H9 (cell line): ENCODE measurements around the gene MISP. TPM values are rescaled to one million over a fixed set of nuclear protein-coding genes. Genes with fewer than 3 reads are reported as not detected.

Source experiments
- DNase-seq: peaks from one replicate; pipeline ENCODE4 v3.0.0-alpha.2; 2017
- H2AFZ ChIP-seq: one replicate; pipeline ENCODE4 v1.6.1; 2013; ENCODE audit warnings: mild to moderate bottlenecking, low read length, control low read depth, moderate library complexity
- H2AK5ac ChIP-seq: 2 replicates; pipeline ENCODE4 v1.6.1; 2013; ENCODE audit warnings: low read length, control low read depth, mixed read lengths; ENCODE audit not compliant: insufficient read length
- H2BK120ac ChIP-seq: one replicate; pipeline ENCODE4 v1.6.1; 2013; ENCODE audit warnings: low read depth, mild to moderate bottlenecking, low read length, control low read depth, inconsistent platforms; ENCODE audit not compliant: poor library complexity, severe bottlenecking
- H2BK12ac ChIP-seq: 2 replicates; pipeline ENCODE4 v1.6.1; 2013; ENCODE audit warnings: low read length, control low read depth, mixed read lengths, low read depth; ENCODE audit not compliant: insufficient read length
- H2BK15ac ChIP-seq: 2 replicates; pipeline ENCODE4 v1.6.1; 2013; ENCODE audit warnings: low read depth, low read length, control low read depth
- H2BK20ac ChIP-seq: one replicate; pipeline ENCODE4 v1.6.1; 2013; ENCODE audit warnings: low read depth, mild to moderate bottlenecking, low read length, control low read depth, inconsistent platforms; ENCODE audit not compliant: poor library complexity, severe bottlenecking
- H2BK5ac ChIP-seq: 2 replicates; pipeline ENCODE4 v1.6.1; 2013; ENCODE audit warnings: low read length, control low read depth, mixed read lengths; ENCODE audit not compliant: insufficient read length
- H3K14ac ChIP-seq: 2 replicates; pipeline ENCODE4 v1.6.1; 2013; ENCODE audit warnings: low read length, control low read depth; ENCODE audit not compliant: insufficient read depth
- H3K18ac ChIP-seq: 2 replicates; pipeline ENCODE4 v1.6.1; 2013; ENCODE audit warnings: low read depth, mild to moderate bottlenecking, mixed read lengths, low read length, control low read depth; ENCODE audit not compliant: insufficient read length
- H3K23ac ChIP-seq: 2 replicates; pipeline ENCODE4 v1.6.1; 2013; ENCODE audit warnings: low read length, control low read depth, mixed read lengths, low read depth; ENCODE audit not compliant: insufficient read length
- H3K23me2 ChIP-seq: 2 replicates; pipeline ENCODE4 v1.6.1; 2013; ENCODE audit warnings: low read depth, mild to moderate bottlenecking, mixed read lengths, low read length, control low read depth; ENCODE audit not compliant: insufficient read length, poor library complexity, severe bottlenecking
- H3K27ac ChIP-seq: 2 replicates; pipeline ENCODE4 v1.5.1; 2013; ENCODE audit warnings: low read length, control low read depth, mixed read lengths, low read depth; ENCODE audit not compliant: insufficient read length
- H3K27me3 ChIP-seq: 2 replicates; pipeline ENCODE4 v1.6.1; 2013; ENCODE audit warnings: low read length, control low read depth, inconsistent platforms; ENCODE audit not compliant: insufficient read depth
- H3K4ac ChIP-seq: 2 replicates; pipeline ENCODE4 v1.6.1; 2013; ENCODE audit warnings: low read depth, mild to moderate bottlenecking, control low read depth, inconsistent platforms, low read length, moderate library complexity
- H3K4me1 ChIP-seq: 2 replicates; pipeline ENCODE4 v1.6.1; 2013; ENCODE audit warnings: low read length, control low read depth, inconsistent platforms; ENCODE audit not compliant: insufficient read depth
- H3K4me2 ChIP-seq: 2 replicates; pipeline ENCODE4 v1.6.1; 2013; ENCODE audit warnings: low read length, control low read depth, mixed read lengths; ENCODE audit not compliant: insufficient read length, insufficient read depth
- H3K56ac ChIP-seq: 2 replicates; pipeline ENCODE4 v1.6.1; 2013; ENCODE audit warnings: low read depth, mild to moderate bottlenecking, mixed read lengths, low read length, control low read depth; ENCODE audit not compliant: insufficient read length
- H3K79me1 ChIP-seq: 2 replicates; pipeline ENCODE4 v1.6.1; 2013; ENCODE audit warnings: low read depth, mild to moderate bottlenecking, moderate library complexity, low read length, control low read depth, inconsistent platforms; ENCODE audit not compliant: insufficient read depth, poor library complexity, severe bottlenecking
- H3K79me2 ChIP-seq: 2 replicates; pipeline ENCODE4 v1.6.1; 2013; ENCODE audit warnings: low read length, control low read depth, inconsistent platforms; ENCODE audit not compliant: insufficient read depth
- H3K9ac ChIP-seq: 2 replicates; pipeline ENCODE4 v1.6.1; 2013; ENCODE audit warnings: low read length, control low read depth, mixed read lengths; ENCODE audit not compliant: insufficient read length; ENCODE audit errors: extremely low read depth
- H3K9me3 ChIP-seq: one replicate; pipeline ENCODE4 v1.6.1; 2013; ENCODE audit warnings: low read depth, low read length, inconsistent platforms; ENCODE audit not compliant: control insufficient read depth
- H3T11ph ChIP-seq: one replicate; pipeline ENCODE4 v1.6.1; 2013; ENCODE audit warnings: mild to moderate bottlenecking, low read length, control low read depth, inconsistent platforms
- H4K20me1 ChIP-seq: one replicate; pipeline ENCODE4 v1.6.1; 2013; ENCODE audit not compliant: control insufficient read depth, insufficient read length, insufficient read depth
- H4K5ac ChIP-seq: 2 replicates; pipeline ENCODE4 v1.6.1; 2013; ENCODE audit warnings: low read depth, mild to moderate bottlenecking, mixed read lengths, low read length, control low read depth; ENCODE audit not compliant: insufficient read length
- H4K8ac ChIP-seq: replicated peaks from 2 replicates; pipeline ENCODE4 v1.6.1; 2013; ENCODE audit warnings: low read length, control low read depth, mixed read lengths, low read depth; ENCODE audit not compliant: insufficient read length
- H4K91ac ChIP-seq: 2 replicates; pipeline ENCODE4 v1.6.1; 2013; ENCODE audit warnings: low read depth, mild to moderate bottlenecking, moderate library complexity, mixed read lengths, low read length, control low read depth; ENCODE audit not compliant: insufficient read length
- H3K27ac Mint-ChIP-seq, 3 experiments: 2 replicates in 2 of 3; 3 replicates in 1 of 3; pipeline ENCODE4 v1.8.0; 2020 to 2021; ENCODE audit warnings: mixed read lengths in 3 of 3, mild to moderate bottlenecking in 1 of 3, moderate library complexity in 1 of 3
- H3K27me3 Mint-ChIP-seq: 2 replicates; pipeline ENCODE4 v1.8.0; 2021; ENCODE audit warnings: low read depth, mild to moderate bottlenecking, moderate library complexity, mixed read lengths
- H3K36me3 Mint-ChIP-seq, 3 experiments: 2 replicates in 2 of 3; 3 replicates in 1 of 3; pipeline ENCODE4 v1.8.0; 2020 to 2021; ENCODE audit warnings: low read depth in 3 of 3, mixed read lengths in 3 of 3; ENCODE audit not compliant: insufficient read depth in 1 of 3
- H3K4me1 Mint-ChIP-seq, 2 experiments: 2 replicates each; pipeline ENCODE4 v1.8.0; 2020; ENCODE audit warnings: mixed read lengths in 2 of 2
- H3K4me3 Mint-ChIP-seq, 2 experiments: 2 replicates in 1 of 2; 3 replicates in 1 of 2; pipeline ENCODE4 v1.8.0; 2020 to 2021; ENCODE audit warnings: mild to moderate bottlenecking in 2 of 2, mixed read lengths in 2 of 2, moderate library complexity in 1 of 2
- H3K9me3 Mint-ChIP-seq, 2 experiments: 2 replicates in 1 of 2; 3 replicates in 1 of 2; pipeline ENCODE4 v1.8.0; 2020; ENCODE audit warnings: mild to moderate bottlenecking in 2 of 2, mixed read lengths in 2 of 2, moderate library complexity in 1 of 2
- CTCF ChIP-seq: fragments of 200-600 bp; sonication (generic); conservative IDR thresholded peaks from 3 replicates; pipeline ENCODE4 v1.8.0; 2021; ENCODE audit warnings: antibody characterized with exemption, mild to moderate bottlenecking
- WGBS: extraction: QIAGEN DNeasy Blood & Tissue Kit; methylation state at CpG from one replicate; pipeline ENCODE4 v1.1.7; 2013; ENCODE audit warnings: missing lambda C conversion rate, low lambda C conversion rate, mixed read lengths; ENCODE audit not compliant: insufficient read length; ENCODE audit errors: extremely low coverage; 5-methylcytosine and 5-hydroxymethylcytosine counted together
- total RNA-seq: library from RNA; stranded (reverse); gene quantifications from 2 replicates; pipeline ENCODE4 v1.2.1, GENCODE V29; 2021

The MISP gene
- total RNA-seq, 1 experiment from 2014 or later = 0.44 TPM

GRCh38 chr19:795073-795611, 44.2 kb downstream of the MISP start:
- Histone ChIP-seq H3K18ac (no peak overlapping the region), H2AK5ac (no peak overlapping the region), H2BK20ac (no peak overlapping the region), H3K4ac (no peak overlapping the region), H2BK15ac (no peak overlapping the region), H3K9ac (no peak overlapping the region), H3K4me2 (no peak overlapping the region), H3K14ac (no peak overlapping the region), H3K79me2 (peaks cover 20% of the 10 kb centered on the region), H4K20me1 (peaks cover 4% of the 10 kb centered on the region), H3K23me2 (peaks cover 9% of the 10 kb centered on the region), H4K91ac (no peak overlapping the region), H2BK5ac (no peak overlapping the region), H3K27ac (no peak overlapping the region), H3K9me3 (no peaks in the 10 kb centered on the region), H3T11ph (no peak overlapping the region), H4K5ac (no peak overlapping the region), H2BK120ac (no peak overlapping the region), H4K8ac (no peak overlapping the region), H3K79me1 (no peaks in the 10 kb centered on the region), H3K56ac (no peak overlapping the region), H3K4me1 (no peaks in the 10 kb centered on the region; the same call in 1 of the 2 replicates), H2AFZ (no peak overlapping the region), H2BK12ac (no peak overlapping the region), H3K27me3 (no peaks in the 10 kb centered on the region), H3K23ac (no peak overlapping the region)
- Mint-ChIP-seq H3K4me3 (no peak overlapping the region), H3K4me1 (peaks cover 19 to 31% of the 10 kb centered on the region in 2 experiments), H3K9me3 (no peaks in the 10 kb centered on the region; a peak in 1 of 5 replicates), H3K27ac (no peak overlapping the region), H3K27me3 (no peaks in the 10 kb centered on the region), H3K36me3 (peaks cover 15 to 19% (median 19%) of the 10 kb centered on the region in 3 experiments; a peak in 6 of 7 replicates)
- peak; percentile 32 for DNase-seq
- no CpG with 5 or more reads among the region's 28 CpGs for WGBS
- TF ChIP-seq CTCF = no peak
